Fibroblast of lung (primary cell): Measurements from ENCODE around the gene SULT1C2. TPM values are rescaled to one million over a fixed set of nuclear protein-coding genes. Genes with fewer than 3 reads are reported as not detected.

Source experiments
- DNase-seq, 2 donors: peaks; one replicate each; pipeline versions ENCODE4 v3.0.0 to v3.0.0-alpha.2; 2010; ENCODE audit warnings: low read depth in 2 of 2
- H2AFZ ChIP-seq: 2 replicates; pipeline ENCODE4 v1.5.1; 2012; ENCODE audit warnings: low read length, control low read depth, inconsistent platforms
- H3K27ac ChIP-seq: 2 replicates; pipeline ENCODE4 v1.5.1; 2011; ENCODE audit warnings: low read length, control low read depth; ENCODE audit not compliant: insufficient read depth
- H3K27me3 ChIP-seq: 2 replicates; pipeline ENCODE4 v1.5.1; 2011; ENCODE audit warnings: mild to moderate bottlenecking, low read length; ENCODE audit not compliant: control insufficient read depth, insufficient read depth
- H3K36me3 ChIP-seq: 2 replicates; pipeline ENCODE4 v1.5.1; 2011; ENCODE audit warnings: low read length; ENCODE audit not compliant: control insufficient read depth, insufficient read depth
- H3K4me1 ChIP-seq: 2 replicates; pipeline ENCODE4 v1.5.1; 2011; ENCODE audit warnings: low read length; ENCODE audit not compliant: control insufficient read depth, insufficient read depth; ENCODE audit errors: extremely low read depth
- H3K4me2 ChIP-seq: 2 replicates; pipeline ENCODE4 v1.5.1; 2011; ENCODE audit warnings: low read length, control low read depth; ENCODE audit not compliant: insufficient read depth; ENCODE audit errors: extremely low read depth
- H3K4me3 ChIP-seq, 4 experiments: fragments of 200-600 bp in 1 of 4; sonication (generic) in 1 of 4; replicated peaks in 1 of 4; 2 replicates each; pipeline ENCODE4 v1.5.1; 2011 to 2016; ENCODE audit warnings: low read length in 4 of 4, low read depth in 3 of 4, mild to moderate bottlenecking in 3 of 4, control low read depth in 2 of 4, inconsistent platforms in 1 of 4, mixed read lengths in 1 of 4; ENCODE audit not compliant: insufficient read depth in 1 of 4; ENCODE audit errors: control extremely low read depth in 1 of 4
- H3K79me2 ChIP-seq: 2 replicates; pipeline ENCODE4 v1.5.1; 2012; ENCODE audit warnings: mild to moderate bottlenecking, low read length, inconsistent platforms; ENCODE audit not compliant: control insufficient read depth, insufficient read depth
- H3K9ac ChIP-seq: 2 replicates; pipeline ENCODE4 v1.5.1; 2011; ENCODE audit warnings: mild to moderate bottlenecking, low read length, control low read depth; ENCODE audit not compliant: insufficient read depth
- H3K9me3 ChIP-seq: 2 replicates; pipeline ENCODE4 v1.5.1; 2012; ENCODE audit warnings: low read depth, low read length; ENCODE audit not compliant: control insufficient read depth, insufficient read depth
- H4K20me1 ChIP-seq: 2 replicates; pipeline ENCODE4 v1.5.1; 2011; ENCODE audit warnings: low read length; ENCODE audit not compliant: control insufficient read depth, insufficient read depth; ENCODE audit errors: extremely low read depth
- EZH2 ChIP-seq: IDR thresholded peaks from 2 replicates; pipeline ENCODE4 v1.5.1; 2012; ENCODE audit warnings: low read length, control low read depth, mild to moderate bottlenecking; ENCODE audit errors: missing control alignments
- polyA plus RNA-seq, 2 donors: library from polyadenylated mRNA; depleted of rRNA in 1 of 2; stranded (reverse) in 1 of 2; unstranded in 1 of 2; fragments of >200 nt; gene quantifications; 2 replicates each; pipeline ENCODE4 v1.2.1, GENCODE V29; 2011 to 2012; ENCODE audit warnings: missing spikeins in 1 of 2
- total RNA-seq: library from RNA; depleted of rRNA; stranded (reverse); fragments of >200 nt; gene quantifications from 2 replicates; pipeline ENCODE4 v1.2.1, GENCODE V29; 2014
- TF ChIP-seq, protein P1 (sequence below), 2 donors: IDR thresholded peaks in 1 of 2; conservative IDR thresholded peaks in 1 of 2; 1 replicate in 1 of 2; 2 replicates in 1 of 2; pipeline ENCODE4 v1.5.1; 2011 to 2012; ENCODE audit warnings: low read length in 2 of 2, control low read depth in 1 of 2, inconsistent platforms in 1 of 2, low read depth in 1 of 2, mild to moderate bottlenecking in 1 of 2

Gene SULT1C2
- total and polyA plus RNA-seq, 2 donors (not counting 1 experiment from before 2014, with no cell fraction given): under 0.01 TPM; not detected in 1

- no peak overlapping the region for H3K4me2 ChIP-seq
- H3K36me3 ChIP-seq: no peaks in the 10 kb centered on the region
- H3K4me3 ChIP-seq: no peak overlapping the region
- H3K27ac ChIP-seq: no peak overlapping the region
- no peak overlapping the region for H3K9ac ChIP-seq
- no peaks in the 10 kb centered on the region for H4K20me1 ChIP-seq
- no peaks in the 10 kb centered on the region for H3K79me2 ChIP-seq
- TF ChIP-seq, protein P1, sequence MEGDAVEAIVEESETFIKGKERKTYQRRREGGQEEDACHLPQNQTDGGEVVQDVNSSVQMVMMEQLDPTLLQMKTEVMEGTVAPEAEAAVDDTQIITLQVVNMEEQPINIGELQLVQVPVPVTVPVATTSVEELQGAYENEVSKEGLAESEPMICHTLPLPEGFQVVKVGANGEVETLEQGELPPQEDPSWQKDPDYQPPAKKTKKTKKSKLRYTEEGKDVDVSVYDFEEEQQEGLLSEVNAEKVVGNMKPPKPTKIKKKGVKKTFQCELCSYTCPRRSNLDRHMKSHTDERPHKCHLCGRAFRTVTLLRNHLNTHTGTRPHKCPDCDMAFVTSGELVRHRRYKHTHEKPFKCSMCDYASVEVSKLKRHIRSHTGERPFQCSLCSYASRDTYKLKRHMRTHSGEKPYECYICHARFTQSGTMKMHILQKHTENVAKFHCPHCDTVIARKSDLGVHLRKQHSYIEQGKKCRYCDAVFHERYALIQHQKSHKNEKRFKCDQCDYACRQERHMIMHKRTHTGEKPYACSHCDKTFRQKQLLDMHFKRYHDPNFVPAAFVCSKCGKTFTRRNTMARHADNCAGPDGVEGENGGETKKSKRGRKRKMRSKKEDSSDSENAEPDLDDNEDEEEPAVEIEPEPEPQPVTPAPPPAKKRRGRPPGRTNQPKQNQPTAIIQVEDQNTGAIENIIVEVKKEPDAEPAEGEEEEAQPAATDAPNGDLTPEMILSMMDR (conservative IDR thresholded peaks at IDR 0.05 in 1 of 2, IDR thresholded peaks at IDR 0.05 in 1 of 2; ENCODE audit: low read depth in 1 of 2, low read length in 2 of 2): no peak
- no peak for TF ChIP-seq EZH2
- H3K9me3 ChIP-seq: no peaks in the 10 kb centered on the region
- H2AFZ ChIP-seq: no peak overlapping the region
- DNase-seq: no peak
- H3K4me1 ChIP-seq: no peaks in the 10 kb centered on the region
- peaks cover 3% of the 10 kb centered on the region for H3K27me3 ChIP-seq
Observed at GRCh38 chr2:108349571-108349928, 60.9 kb downstream of the SULT1C2 start.

DNA sequence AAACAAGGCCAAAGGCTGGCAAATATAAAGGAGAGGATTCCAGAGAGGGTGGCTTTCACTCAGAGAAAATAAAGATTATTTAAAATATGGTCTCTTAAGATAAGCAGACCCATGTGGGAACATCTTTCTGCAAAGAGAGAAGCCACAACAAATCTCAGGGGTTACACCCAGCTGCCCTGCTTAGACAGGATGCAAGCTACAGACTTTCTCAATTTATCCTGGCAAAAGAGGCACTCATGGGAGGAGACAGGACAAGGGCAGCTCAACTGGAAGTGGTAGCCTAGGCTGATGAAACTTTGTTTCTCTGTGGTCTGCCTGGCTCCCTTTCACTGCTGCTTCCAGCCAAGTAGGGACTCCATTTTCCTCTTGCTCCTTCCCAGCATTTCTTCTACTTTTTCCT, 63.2 kb downstream of the SULT1C2 start:
- Histone ChIP-seq H3K79me2 (no peaks in the 10 kb centered on the region), H3K27ac (no peak overlapping the region), H3K4me1 (no peaks in the 10 kb centered on the region), H4K20me1 (no peaks in the 10 kb centered on the region), H3K4me2 (no peak overlapping the region), H2AFZ (no peak overlapping the region), H3K9me3 (no peaks in the 10 kb centered on the region), H3K36me3 (no peaks in the 10 kb centered on the region), H3K4me3 (no peak overlapping the region), H3K9ac (no peak overlapping the region), H3K27me3 (peaks cover 3% of the 10 kb centered on the region)
- peak; percentile 14 to 54 for DNase-seq
- TF ChIP-seq, protein P1 (conservative IDR thresholded peaks at IDR 0.05 in 1 of 2, IDR thresholded peaks at IDR 0.05 in 1 of 2; ENCODE audit: low read depth in 1 of 2, low read length in 2 of 2): no peak
- no peak for TF ChIP-seq EZH2

DNA sequence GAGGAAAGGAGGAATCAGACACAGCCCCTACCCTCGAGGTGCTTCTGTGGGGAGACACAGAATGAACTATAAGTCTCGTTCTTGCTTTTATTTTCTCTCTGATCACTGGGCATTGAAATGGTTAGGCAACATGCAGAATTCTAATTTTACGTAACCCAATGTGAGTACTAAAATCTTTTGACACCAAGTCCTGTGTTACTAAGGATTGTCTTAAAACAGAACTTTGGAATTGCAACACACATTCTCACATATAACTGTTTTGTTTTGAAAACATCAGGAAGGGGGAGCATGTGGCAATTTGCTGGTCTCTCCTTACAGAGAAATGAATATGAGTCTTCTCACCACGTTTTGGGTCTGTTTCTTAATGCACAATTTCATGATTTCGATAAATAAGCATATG, 65.4 kb downstream of the SULT1C2 start:
- Histone ChIP-seq H2AFZ (no peak overlapping the region), H3K79me2 (no peaks in the 10 kb centered on the region)

More for the DNA sequence above, 65.4 kb downstream of the SULT1C2 start:
- H3K27ac ChIP-seq: no peak overlapping the region
- no peak overlapping the region for H3K4me2 ChIP-seq
- H3K4me3 ChIP-seq: no peak overlapping the region
- H3K9ac ChIP-seq: no peak overlapping the region
- TF ChIP-seq, protein P1 (conservative IDR thresholded peaks at IDR 0.05 in 1 of 2, IDR thresholded peaks at IDR 0.05 in 1 of 2; ENCODE audit: low read depth in 1 of 2, low read length in 2 of 2): no peak
- TF ChIP-seq EZH2: no peak
- DNase-seq: no peak
- no peaks in the 10 kb centered on the region for H3K9me3 ChIP-seq
- H3K36me3 ChIP-seq: no peaks in the 10 kb centered on the region
- H3K27me3 ChIP-seq: peaks cover under 1% of the 10 kb centered on the region
- no peaks in the 10 kb centered on the region for H4K20me1 ChIP-seq
- no peaks in the 10 kb centered on the region for H3K4me1 ChIP-seq
